Measurements from ENCODE around the gene NDUFAB1. TPM values are rescaled to one million over a fixed set of nuclear protein-coding genes. Genes with fewer than 3 reads are reported as not detected.

Gene NDUFAB1
- total RNA-seq, 1 donor from 2014 or later: 75.9 TPM

GRCh38 chr16:23609929-23610328 is 13.8 kb upstream of the NDUFAB1 start:
- H3K4me3 Mint-ChIP-seq (ENCODE audit: low read depth): no peak overlapping the region
- no peaks in the 10 kb centered on the region for H3K27me3 Mint-ChIP-seq
- H3K27ac Mint-ChIP-seq: no peak overlapping the region
- no peaks in the 10 kb centered on the region for H3K9me3 Mint-ChIP-seq (ENCODE audit: low read depth)
- H3K4me1 Mint-ChIP-seq (ENCODE audit: low read depth): no peaks in the 10 kb centered on the region
- DNase-seq (ENCODE audit: low spot score, unreplicated experiment): no peak
- peaks cover 6% of the 10 kb centered on the region for H3K36me3 Mint-ChIP-seq (ENCODE audit: insufficient read depth)
- TF ChIP-seq CTCF (IDR thresholded peaks at IDR 0.05; ENCODE audit: unreplicated experiment): no peak

- no peak for DNase-seq (ENCODE audit: low spot score, unreplicated experiment)
- Mint-ChIP-seq H3K27me3 (no peaks in the 10 kb centered on the region), H3K4me3 (ENCODE audit: low read depth) (no peak overlapping the region), H3K4me1 (ENCODE audit: low read depth) (no peaks in the 10 kb centered on the region), H3K36me3 (ENCODE audit: insufficient read depth) (peaks cover 3% of the 10 kb centered on the region), H3K9me3 (ENCODE audit: low read depth) (no peaks in the 10 kb centered on the region), H3K27ac (no peak overlapping the region)
- TF ChIP-seq CTCF (IDR thresholded peaks at IDR 0.05; ENCODE audit: unreplicated experiment): no peak
These were observed 12.1 kb upstream of the NDUFAB1 start for GRCh38 chr16:23608194-23608593.

GRCh38 chr16:23607726-23608125 is 11.6 kb upstream of the NDUFAB1 start:
- Mint-ChIP-seq H3K36me3 (ENCODE audit: insufficient read depth) (peaks cover 3% of the 10 kb centered on the region), H3K9me3 (ENCODE audit: low read depth) (no peaks in the 10 kb centered on the region)

GRCh38 chr16:23597003-23597756 is 1.1 kb upstream of the NDUFAB1 start:
- Mint-ChIP-seq H3K27ac (no peak overlapping the region), H3K9me3 (ENCODE audit: low read depth) (no peaks in the 10 kb centered on the region), H3K27me3 (no peaks in the 10 kb centered on the region), H3K4me3 (ENCODE audit: low read depth) (peak overlapping the region; percentile 34), H3K36me3 (ENCODE audit: insufficient read depth) (peaks cover 8% of the 10 kb centered on the region), H3K4me1 (ENCODE audit: low read depth) (peaks cover 5% of the 10 kb centered on the region)
- DNase-seq (ENCODE audit: low spot score, unreplicated experiment): no peak
- no peak for TF ChIP-seq CTCF (IDR thresholded peaks at IDR 0.05; ENCODE audit: unreplicated experiment)

More at GRCh38 chr16:23607726-23608125, 11.6 kb upstream of the NDUFAB1 start:
- Mint-ChIP-seq H3K27me3 (no peaks in the 10 kb centered on the region), H3K4me3 (ENCODE audit: low read depth) (no peak overlapping the region), H3K27ac (no peak overlapping the region), H3K4me1 (ENCODE audit: low read depth) (no peaks in the 10 kb centered on the region)
- no peak for TF ChIP-seq CTCF (IDR thresholded peaks at IDR 0.05; ENCODE audit: unreplicated experiment)
- no peak for DNase-seq (ENCODE audit: low spot score, unreplicated experiment)

GRCh38 chr16:23595246-23595950 is 718 bp downstream of the NDUFAB1 start:
- peaks cover 5% of the 10 kb centered on the region for H3K4me1 Mint-ChIP-seq (ENCODE audit: low read depth)

More at GRCh38 chr16:23595246-23595950, 718 bp downstream of the NDUFAB1 start:
- Mint-ChIP-seq H3K27me3 (no peaks in the 10 kb centered on the region), H3K36me3 (ENCODE audit: insufficient read depth) (peaks cover 11% of the 10 kb centered on the region), H3K9me3 (ENCODE audit: low read depth) (no peaks in the 10 kb centered on the region), H3K27ac (peak overlapping the region; percentile 71), H3K4me3 (ENCODE audit: low read depth) (peak overlapping the region; percentile 83)
- TF ChIP-seq CTCF (IDR thresholded peaks at IDR 0.05; ENCODE audit: unreplicated experiment): no peak
- DNase-seq (ENCODE audit: low spot score, unreplicated experiment): no peak

Measured in progenitor cell of endocrine pancreas (in vitro differentiated cells).